Activated CD8-positive, alpha-beta T cell treated with anti-CD3 and anti-CD28 coated beads, Interleukin-2, amount 10 ng/mL, durations not matched to agents 7 days and 5 days (primary cell): Measurements from ENCODE around the gene UBXN6. TPM values are rescaled to one million over a fixed set of nuclear protein-coding genes. Genes with fewer than 3 reads are reported as not detected.

Experiments
- ATAC-seq: fragments of 150-1000 bp; cut with Tn5 transposase; one replicate; pipeline ENCODE4 v1.10.0; 2021; ENCODE audit warnings: moderate library complexity
- CTCF ChIA-PET: fragments of 350-600 bp; sonication (Branson Sonifier 250); formaldehyde crosslinking; loops from one replicate; lab custom pipeline; 2021; ENCODE audit warnings: antibody characterized with exemption; lab: Charles Lee
- POLR2A ChIA-PET: fragments of 350-600 bp; sonication (Branson Sonifier 250); formaldehyde crosslinking; loops from one replicate; lab custom pipeline; 2021; ENCODE audit warnings: antibody characterized with exemption; lab: Charles Lee
- DNase-seq: peaks from one replicate; pipeline ENCODE4 v3.0.0-alpha.2; 2020
- H3K27ac Mint-ChIP-seq: one replicate; pipeline ENCODE4 v1.8.0; 2021; ENCODE audit warnings: mild to moderate bottlenecking, mixed read lengths
- H3K27me3 Mint-ChIP-seq: one replicate; pipeline ENCODE4 v1.8.0; 2021; ENCODE audit warnings: low read depth, mixed read lengths
- H3K36me3 Mint-ChIP-seq: one replicate; pipeline ENCODE4 v1.8.0; 2021; ENCODE audit warnings: low read depth, mixed read lengths
- H3K4me1 Mint-ChIP-seq: one replicate; pipeline ENCODE4 v1.8.0; 2021; ENCODE audit warnings: low read depth, mixed read lengths
- H3K4me3 Mint-ChIP-seq: one replicate; pipeline ENCODE4 v1.8.0; 2021; ENCODE audit warnings: mild to moderate bottlenecking, mixed read lengths
- H3K9me3 Mint-ChIP-seq: one replicate; pipeline ENCODE4 v1.8.0; 2022; ENCODE audit warnings: mixed read lengths; ENCODE audit not compliant: insufficient read depth
- total RNA-seq, 2 experiments: library from RNA; stranded (reverse); gene quantifications; one replicate each; pipeline ENCODE4 v1.2.3, GENCODE V29; 2021

Gene UBXN6
- total RNA-seq, 2 experiments from 2014 or later = 34.1 to 36.6 TPM

DNA sequence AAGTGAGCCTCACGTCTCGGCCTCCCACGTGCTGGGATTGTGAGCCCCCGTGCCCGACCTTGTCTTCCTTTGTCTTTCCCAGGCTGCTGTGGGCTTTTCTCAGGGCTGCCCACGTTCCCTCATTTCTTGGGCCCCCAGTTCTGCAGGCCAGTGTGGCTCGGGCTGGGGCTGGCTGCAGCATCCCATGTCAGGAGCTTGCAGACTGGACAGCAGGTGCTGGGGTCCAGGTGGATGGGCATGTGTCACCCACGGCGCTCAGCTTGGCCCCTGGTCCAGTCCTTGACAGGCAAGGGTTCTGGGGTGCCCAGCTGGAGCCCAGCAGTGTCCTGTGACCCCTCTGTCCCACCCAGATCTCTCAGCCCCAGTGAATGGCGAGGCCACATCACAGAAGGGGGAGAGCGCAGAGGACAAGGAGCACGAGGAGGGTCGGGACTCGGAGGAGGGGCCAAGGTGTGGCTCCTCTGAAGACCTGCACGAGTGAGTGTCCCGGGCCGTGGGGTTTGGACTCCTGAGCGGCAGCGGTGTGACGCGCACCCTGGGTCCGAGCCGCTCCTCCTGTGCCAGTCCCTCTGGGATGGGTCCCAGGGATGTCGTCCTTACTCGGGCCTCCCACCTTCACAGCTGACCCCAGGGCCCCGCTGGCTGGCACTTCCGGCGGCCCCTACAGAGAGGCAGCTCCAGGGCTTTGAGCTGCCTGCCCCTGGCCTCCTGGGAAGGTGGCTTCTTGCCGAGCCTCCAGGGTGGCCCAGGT, 43.4 kb upstream of the UBXN6 start:
- Mint-ChIP-seq H3K27me3 (no peaks in the 10 kb centered on the region), H3K4me1 (peaks cover under 1% of the 10 kb centered on the region), H3K36me3 (peaks cover 3% of the 10 kb centered on the region), H3K4me3 (no peak overlapping the region), H3K27ac (no peak overlapping the region), H3K9me3 (no peaks in the 10 kb centered on the region)
- ChIA-PET CTCF (no interaction called here), POLR2A (no interaction called here)
- no peak for ATAC-seq
- no peak for DNase-seq

GRCh38 chr19:4499855-4500254, 42.3 kb upstream of the UBXN6 start:
- ChIA-PET CTCF (no interaction called here), POLR2A (no interaction called here)
- no peaks in the 10 kb centered on the region for H3K9me3 Mint-ChIP-seq
- no peaks in the 10 kb centered on the region for H3K4me1 Mint-ChIP-seq
- no peak overlapping the region for H3K4me3 Mint-ChIP-seq
- DNase-seq (no peak), ATAC-seq (no peak)
- peaks cover 3% of the 10 kb centered on the region for H3K36me3 Mint-ChIP-seq
- H3K27ac Mint-ChIP-seq = no peak overlapping the region
- no peaks in the 10 kb centered on the region for H3K27me3 Mint-ChIP-seq

DNA sequence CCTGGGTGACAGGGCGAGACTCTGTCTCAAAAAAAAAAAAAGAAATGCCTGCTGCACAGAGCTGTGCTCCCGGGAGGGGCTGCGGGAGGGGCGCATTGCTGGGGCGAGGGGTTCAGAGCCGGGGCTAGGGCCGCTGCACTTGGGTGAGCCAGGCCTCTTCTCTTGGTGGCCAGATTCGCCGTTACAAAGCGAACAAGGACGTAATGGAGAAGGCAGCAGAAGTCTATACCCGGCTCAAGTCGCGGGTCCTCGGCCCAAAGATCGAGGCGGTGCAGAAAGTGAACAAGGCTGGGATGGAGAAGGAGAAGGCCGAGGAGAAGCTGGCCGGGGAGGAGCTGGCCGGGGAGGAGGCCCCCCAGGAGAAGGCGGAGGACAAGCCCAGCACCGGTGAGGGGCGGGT, 41.7 kb upstream of the UBXN6 start:
- H3K4me1 Mint-ChIP-seq = no peaks in the 10 kb centered on the region
- no peak for DNase-seq
- H3K27me3 Mint-ChIP-seq = no peaks in the 10 kb centered on the region
- no peak overlapping the region for H3K4me3 Mint-ChIP-seq
- POLR2A ChIA-PET = no interaction called here
- CTCF ChIA-PET = interaction anchor here (0.5 kb wide), 1 partner anchor 29 kb away, joined by 3 read pairs; no protein-coding TSS in a partner anchor
- peaks cover 5% of the 10 kb centered on the region for H3K36me3 Mint-ChIP-seq
- H3K27ac Mint-ChIP-seq = no peak overlapping the region
- no peak for ATAC-seq
- no peaks in the 10 kb centered on the region for H3K9me3 Mint-ChIP-seq

- no peak overlapping the region for H3K27ac Mint-ChIP-seq
- H3K36me3 Mint-ChIP-seq = peaks cover 5% of the 10 kb centered on the region
- DNase-seq (no peak), ATAC-seq (no peak)
- no peaks in the 10 kb centered on the region for H3K9me3 Mint-ChIP-seq
- no peak overlapping the region for H3K4me3 Mint-ChIP-seq
- no peaks in the 10 kb centered on the region for H3K4me1 Mint-ChIP-seq
- no peaks in the 10 kb centered on the region for H3K27me3 Mint-ChIP-seq
- ChIA-PET CTCF (no interaction called here), POLR2A (no interaction called here)
These were observed 41.1 kb upstream of the UBXN6 start for GRCh38 chr19:4498694-4499093.

GRCh38 chr19:4497770-4498389, 40.3 kb upstream of the UBXN6 start:
- ChIA-PET CTCF (no interaction called here), POLR2A (no interaction called here)
- Mint-ChIP-seq H3K4me1 (no peaks in the 10 kb centered on the region), H3K27ac (no peak overlapping the region), H3K36me3 (peaks cover 5% of the 10 kb centered on the region), H3K9me3 (no peaks in the 10 kb centered on the region), H3K4me3 (no peak overlapping the region), H3K27me3 (no peaks in the 10 kb centered on the region)
- ATAC-seq (no peak), DNase-seq (no peak)

- H3K27ac Mint-ChIP-seq = no peak overlapping the region
- H3K4me1 Mint-ChIP-seq = no peaks in the 10 kb centered on the region
- no peak overlapping the region for H3K4me3 Mint-ChIP-seq
- ChIA-PET CTCF (no interaction called here), POLR2A (no interaction called here)
- no peaks in the 10 kb centered on the region for H3K9me3 Mint-ChIP-seq
- peaks cover 6% of the 10 kb centered on the region for H3K36me3 Mint-ChIP-seq
- DNase-seq (no peak), ATAC-seq (no peak)
- no peaks in the 10 kb centered on the region for H3K27me3 Mint-ChIP-seq
These were observed 38.7 kb upstream of the UBXN6 start for GRCh38 chr19:4496304-4496703.

DNA sequence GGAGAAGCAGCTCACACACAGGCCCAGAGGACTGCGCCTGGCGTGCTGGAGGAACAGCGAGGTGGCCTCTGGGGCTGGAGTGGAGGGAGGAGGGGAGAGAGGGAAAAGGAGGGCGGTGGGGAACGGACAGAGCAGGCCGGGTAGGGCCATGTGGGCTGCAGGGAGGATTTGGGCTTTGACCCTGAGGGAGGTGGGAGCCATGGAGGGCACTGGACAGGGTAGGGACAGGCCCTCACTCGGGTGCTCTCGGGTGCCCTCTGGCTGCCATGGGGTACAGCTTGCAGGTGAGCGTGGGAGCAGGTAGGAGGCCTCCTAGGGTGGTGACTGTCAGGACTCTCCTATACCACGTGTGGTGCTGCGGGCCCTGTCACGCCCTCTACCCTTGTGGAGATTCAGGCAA, 37.9 kb upstream of the UBXN6 start:
- ATAC-seq = no peak
- Mint-ChIP-seq H3K4me1 (no peaks in the 10 kb centered on the region), H3K36me3 (peaks cover 8% of the 10 kb centered on the region), H3K9me3 (no peaks in the 10 kb centered on the region), H3K27ac (no peak overlapping the region), H3K4me3 (no peak overlapping the region), H3K27me3 (no peaks in the 10 kb centered on the region)
- POLR2A ChIA-PET = no interaction called here
- CTCF ChIA-PET = interaction anchor here (0.9 kb wide), 1 partner anchor 64 kb away, joined by 3 read pairs; the partner anchor contains the start of gene SEMA6B
- no peak for DNase-seq

DNA sequence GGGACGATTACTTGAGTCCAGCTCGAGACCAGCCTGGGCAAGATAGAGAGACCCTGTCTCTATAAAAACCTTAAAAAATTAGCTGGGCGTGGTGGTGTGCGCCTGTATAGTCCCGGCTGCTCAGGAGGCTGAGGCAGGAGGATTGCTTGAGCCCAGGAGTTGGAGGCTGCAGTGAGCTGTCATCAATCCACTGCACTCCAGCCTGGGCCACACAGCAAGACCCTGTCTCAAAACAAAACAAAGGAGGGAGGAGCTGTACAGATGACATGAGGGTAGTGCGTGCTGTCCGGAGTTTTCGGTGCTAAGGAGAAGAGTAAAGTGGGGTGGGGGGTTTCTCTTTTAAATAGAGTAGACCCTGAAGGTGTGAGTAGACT, 37.1 kb upstream of the UBXN6 start:
- CTCF ChIA-PET = interaction anchor here (0.9 to 1.3 kb wide), 2 partner anchors 20 to 65 kb away, joined by 3 read pairs; partner anchors contain the start of gene SEMA6B
- ATAC-seq = no peak

GRCh38 chr19:4493929-4494690, 36.5 kb upstream of the UBXN6 start:
- Mint-ChIP-seq H3K27me3 (no peaks in the 10 kb centered on the region), H3K4me3 (no peak overlapping the region), H3K9me3 (no peaks in the 10 kb centered on the region), H3K27ac (no peak overlapping the region), H3K4me1 (no peaks in the 10 kb centered on the region), H3K36me3 (peaks cover 15% of the 10 kb centered on the region)
- DNase-seq (no peak), ATAC-seq (no peak)
- POLR2A ChIA-PET = no interaction called here
- CTCF ChIA-PET = interaction anchor here (1.3 kb wide), 1 partner anchor 19 kb away, joined by 3 read pairs; no protein-coding TSS in a partner anchor

More for the DNA sequence above, 37.1 kb upstream of the UBXN6 start:
- no peak for DNase-seq
- no peak overlapping the region for H3K4me3 Mint-ChIP-seq
- H3K4me1 Mint-ChIP-seq = no peaks in the 10 kb centered on the region
- no peaks in the 10 kb centered on the region for H3K27me3 Mint-ChIP-seq
- H3K9me3 Mint-ChIP-seq = no peaks in the 10 kb centered on the region
- peaks cover 14% of the 10 kb centered on the region for H3K36me3 Mint-ChIP-seq
- H3K27ac Mint-ChIP-seq = no peak overlapping the region
- POLR2A ChIA-PET = no interaction called here

DNA sequence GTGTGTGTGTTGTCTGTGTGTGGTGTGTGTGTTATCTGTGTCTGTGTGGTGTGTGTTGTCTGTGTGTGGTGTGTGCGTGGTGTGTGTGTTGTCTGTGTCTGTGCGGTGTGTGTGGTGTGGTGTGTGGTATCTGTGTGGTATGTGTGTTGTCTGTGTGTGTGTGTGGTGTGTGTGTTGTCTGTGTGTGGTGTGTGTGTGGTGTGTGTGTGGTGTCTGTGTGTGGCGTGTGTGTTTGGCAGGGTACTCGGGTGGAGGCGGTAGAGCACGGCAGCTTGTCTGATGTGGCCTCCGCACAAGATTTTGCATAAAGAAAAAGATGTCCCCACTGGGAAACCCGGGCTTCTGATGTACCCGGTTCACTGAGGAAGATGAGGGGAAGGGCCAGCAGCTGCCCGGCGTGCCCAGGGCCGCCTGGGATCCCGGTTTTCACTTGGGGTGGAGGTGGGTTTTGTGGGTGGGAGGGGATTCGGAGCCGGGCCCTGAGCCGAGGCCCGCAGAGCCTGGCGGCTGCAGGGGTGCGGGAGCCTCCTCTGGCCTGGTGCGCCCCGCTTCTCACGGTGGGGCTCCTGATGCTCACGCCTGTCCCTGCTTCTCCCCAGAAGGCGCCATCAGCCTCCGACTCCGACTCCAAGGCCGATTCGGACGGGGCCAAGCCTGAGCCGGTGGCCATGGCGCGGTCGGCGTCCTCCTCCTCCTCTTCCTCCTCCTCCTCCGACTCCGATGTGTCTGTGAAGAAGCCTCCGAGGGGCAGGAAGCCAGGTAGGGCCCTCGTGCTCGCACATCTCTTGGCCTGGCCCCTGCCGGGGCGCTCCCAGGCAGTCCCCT, 35.7 kb upstream of the UBXN6 start:
- Mint-ChIP-seq H3K4me1 (no peaks in the 10 kb centered on the region), H3K4me3 (no peak overlapping the region), H3K27me3 (no peaks in the 10 kb centered on the region), H3K27ac (no peak overlapping the region), H3K9me3 (no peaks in the 10 kb centered on the region), H3K36me3 (peaks cover 18% of the 10 kb centered on the region)
- POLR2A ChIA-PET = no interaction called here
- CTCF ChIA-PET = interaction anchor here (1.3 kb wide), 1 partner anchor 19 kb away, joined by 3 read pairs; no protein-coding TSS in a partner anchor
- no peak for ATAC-seq
- DNase-seq = no peak

- H3K4me3 Mint-ChIP-seq = no peak overlapping the region
- peaks cover 20% of the 10 kb centered on the region for H3K36me3 Mint-ChIP-seq
- DNase-seq = no peak
- H3K27ac Mint-ChIP-seq = no peak overlapping the region
- ChIA-PET POLR2A (no interaction called here), CTCF (no interaction called here)
- H3K27me3 Mint-ChIP-seq = no peaks in the 10 kb centered on the region
- no peaks in the 10 kb centered on the region for H3K4me1 Mint-ChIP-seq
- no peak for ATAC-seq
- no peaks in the 10 kb centered on the region for H3K9me3 Mint-ChIP-seq
These were observed 34.9 kb upstream of the UBXN6 start for GRCh38 chr19:4492337-4493103.
